HepG2 (cell line): ENCODE measurements around the gene IFIT3. TPM values are rescaled to one million over a fixed set of nuclear protein-coding genes. Genes with fewer than 3 reads are reported as not detected.
A peak's percentile ranks its signal among the peaks of the same experiment; 100 is the strongest.

ENCODE experiments used
- ATAC-seq: fragments of 200-7000 bp; cut with Tn5 transposase; 3 replicates; pipeline ENCODE4 v1.9.1; 2020; ENCODE audit warnings: mild to moderate bottlenecking, moderate library complexity
- Bru-seq: library from RNA; stranded (reverse); fragments of 400-500 nt; gene quantifications from one replicate; lab custom pipeline; 2021; lab: Mats Ljungman, UMichigan
- BruChase-seq, 2 experiments: library from RNA; stranded (reverse); fragments of 400-500 nt; gene quantifications; one replicate each; lab custom pipeline; 2021; lab: Mats Ljungman, UMichigan
- BruUV-seq: library from RNA; stranded (reverse); fragments of 400-500 nt; replicated peaks from 2 replicates; lab custom pipeline; 2021; lab: Mats Ljungman, UMichigan
- CTCF ChIA-PET: fragments of 300-600 bp; formaldehyde crosslinking; extraction: SDS; loops from one replicate; lab custom pipeline; 2021; ENCODE audit warnings: low total read pairs, inconsistent platforms, low intra/inter-chr PET ratio; lab: Yijun Ruan, JAX
- POLR2A ChIA-PET: fragments of 350-600 bp; sonication (Branson Sonifier 250); formaldehyde crosslinking; loops from one replicate; lab custom pipeline; 2020; ENCODE audit warnings: antibody characterized with exemption, inconsistent platforms; lab: Yijun Ruan, JAX
- DNase-seq: peaks from one replicate; pipeline ENCODE4 v3.0.0-alpha.2; 2015; ENCODE audit warnings: low spot score
- FAIRE-seq: peaks from 3 replicates; lab custom pipeline; 2011; peaks lifted over from hg19 to GRCh38; lab: Jason Lieb, UNC
- H2AFZ ChIP-seq: one replicate; pipeline ENCODE4 v1.6.1; 2011; ENCODE audit warnings: low read length, inconsistent platforms
- H3K27ac ChIP-seq: fragments of 300-600 bp; 3 replicates; pipeline ENCODE4 v1.8.0; 2011; ENCODE audit warnings: mixed run types, mild to moderate bottlenecking, mixed read lengths, low read length, inconsistent platforms; ENCODE audit not compliant: insufficient read depth; ENCODE audit errors: extremely low read length
- H3K27me3 ChIP-seq, 2 experiments: fragments of 200-600 bp in 1 of 2; 2 replicates in 1 of 2; 3 replicates in 1 of 2; pipeline versions ENCODE4 v1.6.0 to v1.8.0; 2011; ENCODE audit warnings: low read length in 2 of 2, mild to moderate bottlenecking in 2 of 2, moderate library complexity in 2 of 2, inconsistent platforms in 1 of 2; ENCODE audit not compliant: insufficient read depth in 2 of 2, control insufficient read depth in 1 of 2
- H3K36me3 ChIP-seq, 2 experiments: fragments of 200-600 bp in 1 of 2; replicated peaks in 1 of 2; 2 replicates in 1 of 2; 3 replicates in 1 of 2; pipeline versions ENCODE4 v1.5.1 to v1.8.0; 2011; ENCODE audit warnings: low read length in 2 of 2, inconsistent platforms in 1 of 2; ENCODE audit not compliant: insufficient read depth in 2 of 2, control insufficient read depth in 1 of 2
- H3K4me1 ChIP-seq: 2 replicates; pipeline ENCODE4 v1.5.1; 2012; ENCODE audit warnings: low read length, inconsistent platforms; ENCODE audit not compliant: insufficient read depth
- H3K4me2 ChIP-seq: 2 replicates; pipeline ENCODE4 v1.6.0; 2011; ENCODE audit warnings: low read depth, low read length, inconsistent platforms
- H3K4me3 ChIP-seq, 3 experiments: fragments of 200-600 bp in 1 of 3; sonication (generic), shearing (Covaris generic) in 1 of 3; replicated peaks in 1 of 3; 2 replicates each; pipeline ENCODE4 v1.5.1; 2011 to 2016; ENCODE audit warnings: low read length in 3 of 3, inconsistent platforms in 2 of 3, low read depth in 2 of 3, mild to moderate bottlenecking in 2 of 3, control low read depth in 1 of 3, mixed read lengths in 1 of 3; ENCODE audit not compliant: insufficient read depth in 1 of 3
- H3K79me2 ChIP-seq: one replicate; pipeline ENCODE4 v1.6.1; 2011; ENCODE audit warnings: low read length, inconsistent platforms; ENCODE audit not compliant: insufficient read depth
- H3K9ac ChIP-seq: 2 replicates; pipeline ENCODE4 v1.6.0; 2011; ENCODE audit warnings: mild to moderate bottlenecking, low read depth, low read length, inconsistent platforms; ENCODE audit not compliant: insufficient read depth
- H3K9me3 ChIP-seq: 2 replicates; pipeline ENCODE4 v1.5.1; 2012; ENCODE audit warnings: mild to moderate bottlenecking, low read length
- H4K20me1 ChIP-seq: 2 replicates; pipeline ENCODE4 v1.6.0; 2011; ENCODE audit warnings: inconsistent platforms, mild to moderate bottlenecking, low read length, moderate library complexity; ENCODE audit not compliant: insufficient read depth
- ASH2L ChIP-seq: fragments of 300-600, 200-600 bp; sonication (generic); IDR thresholded peaks from 2 replicates; pipeline ENCODE4 v1.7.0; 2017; ENCODE audit warnings: low read depth, mild to moderate bottlenecking, moderate library complexity, mixed read lengths, low read length; ENCODE audit not compliant: insufficient read length
- CBX5 ChIP-seq: sonication (generic); formaldehyde crosslinking; IDR thresholded peaks from 2 replicates; pipeline ENCODE4 v1.4.0; 2020; ENCODE audit warnings: missing genetic modification reagents, borderline replicate concordance
- ELF3 ChIP-seq: IDR thresholded peaks from 2 replicates; pipeline ENCODE4 v1.6.1; 2016; ENCODE audit warnings: missing genetic modification reagents, missing compliant biosample characterization
- HMG20A ChIP-seq: IDR thresholded peaks from 2 replicates; pipeline ENCODE4 v1.6.1; 2016; ENCODE audit warnings: borderline replicate concordance
- HMGXB4 ChIP-seq, 2 experiments: sonication (generic) in 1 of 2; formaldehyde crosslinking in 1 of 2; IDR thresholded peaks; 2 replicates each; pipeline versions ENCODE4 v1.4.0 to v1.6.1; 2018 to 2020; ENCODE audit warnings: missing genetic modification reagents in 2 of 2, borderline replicate concordance in 1 of 2, low read depth in 1 of 2, mild to moderate bottlenecking in 1 of 2, missing biosample characterization in 1 of 2
- MXD3 ChIP-seq: IDR thresholded peaks from 2 replicates; pipeline ENCODE4 v1.6.1; 2016; ENCODE audit warnings: mild to moderate bottlenecking, missing biosample characterization, missing genetic modification reagents
- NFRKB ChIP-seq: fragments of 450-650 bp; IDR thresholded peaks from 2 replicates; pipeline ENCODE4 v1.6.1; 2017
- PCBP1 ChIP-seq: fragments of 200-400 bp; formaldehyde crosslinking; IDR thresholded peaks from 2 replicates; pipeline ENCODE4 v1.6.1; 2017; ENCODE audit warnings: mild to moderate bottlenecking, low read depth, low read length, borderline replicate concordance
- POLR2AphosphoS5 ChIP-seq: IDR thresholded peaks from 2 replicates; pipeline ENCODE4 v1.6.1; 2012; ENCODE audit warnings: low read depth, low read length
- RARG ChIP-seq: sonication (generic); formaldehyde crosslinking; IDR thresholded peaks from 2 replicates; pipeline ENCODE4 v1.4.0; 2020; ENCODE audit warnings: low read depth, mild to moderate bottlenecking, missing genetic modification reagents
- SAP130 ChIP-seq: IDR thresholded peaks from 2 replicates; pipeline ENCODE4 v1.6.1; 2016; ENCODE audit warnings: low read depth
- SIX1 ChIP-seq: sonication (generic); formaldehyde crosslinking; IDR thresholded peaks from 2 replicates; pipeline ENCODE4 v1.4.0; 2020; ENCODE audit warnings: missing genetic modification reagents, borderline replicate concordance
- ZBTB43 ChIP-seq: sonication (generic); formaldehyde crosslinking; conservative IDR thresholded peaks from 2 replicates; pipeline ENCODE4 v1.4.0; 2020; ENCODE audit warnings: missing genetic modification reagents
- ZFP41 ChIP-seq: sonication (generic); formaldehyde crosslinking; IDR thresholded peaks from 2 replicates; pipeline ENCODE4 v1.4.0; 2020; ENCODE audit warnings: mild to moderate bottlenecking, missing genetic modification reagents, borderline replicate concordance
- ZNF891 ChIP-seq: sonication (generic); formaldehyde crosslinking; IDR thresholded peaks from 2 replicates; pipeline ENCODE4 v1.5.0; 2020; ENCODE audit warnings: mild to moderate bottlenecking, missing genetic modification reagents
- WGBS: methylation state at CpG from one replicate; pipeline ENCODE4 v1.1.6; 2017; ENCODE audit warnings: low lambda C conversion rate; 5-methylcytosine and 5-hydroxymethylcytosine counted together
- in situ Hi-C: cut with HindIII; loops from 2 replicates; pipeline ENCODE4 v1.10.0; 2017; ENCODE audit warnings: low pct_unique_long_range_greater_than_20kb; ENCODE audit not compliant: extremely low pct_ligation_motif_present
- intact Hi-C: fragments of 100-400 bp; cut with micrococcal nuclease; formaldehyde crosslinking; loops from one replicate; pipeline ENCODE4 v1.10.0; 2022; ENCODE audit not compliant: unreplicated experiment
- long read RNA-seq, 2 experiments: library from RNA in 1 of 2; library from polyadenylated mRNA in 1 of 2; stranded (forward) in 1 of 2; unstranded in 1 of 2; transcript quantifications; one replicate each; pipeline ENCODE4 v2.0.0, GENCODE V29; 2019 to 2022
- polyA minus RNA-seq, 3 experiments: library from RNA; depleted of rRNA, polyadenylated mRNA; stranded (reverse); fragments of >200 nt; gene quantifications; 2 replicates each; pipeline ENCODE4 v1.2.3, GENCODE V29; 2011; ENCODE audit warnings: low replicate concordance in 1 of 3
- polyA plus RNA-seq, 8 experiments: library from polyadenylated mRNA; depleted of rRNA in 3 of 8; stranded (reverse) in 7 of 8; unstranded in 1 of 8; fragments of >200 nt; fragmentation: Illumina TruSeq in 4 of 8; extraction: Trizol in 4 of 8; gene quantifications; 2 replicates each; pipeline versions ENCODE4 v1.2.1 to v1.2.3, GENCODE V29; 2011 to 2016; ENCODE audit warnings: low read depth in 4 of 8, missing spikeins in 1 of 8, mixed read lengths in 1 of 8; ENCODE audit not compliant: insufficient read depth in 1 of 8
- total RNA-seq, 5 experiments: library from RNA; depleted of rRNA; stranded (reverse); fragments of >200 nt; fragmentation: Illumina TruSeq; extraction: Trizol; gene quantifications; 2 replicates each; pipeline ENCODE4 v1.2.3, GENCODE V29; 2016; ENCODE audit warnings: low read depth in 1 of 5

IFIT3 gene
- total RNA-seq (2016; rRNA removed; fragmentation: Illumina TruSeq; extraction: Trizol) (3.1 and 4.3 TPM in 2 replicates), polyA plus RNA-seq (2011; rRNA removed) (0.48 and 0.56 TPM in 2 replicates), polyA minus RNA-seq (2011; rRNA and poly(A)+ RNA removed; ENCODE audit: low replicate concordance) (0.16 and 2.1 TPM in 2 replicates), Bru-seq, nascent RNA (percentile 43 among the genes with signal in this experiment), BruChase-seq, experiment 1, labeled RNA remaining after a 6-hour chase (percentile 40 among the genes with signal in this experiment), BruChase-seq, experiment 2, labeled RNA remaining after a 2-hour chase (percentile 40 among the genes with signal in this experiment)
- 0.71 TPM in 2 replicates for total RNA-seq (2016; cell fraction: cytosol; rRNA removed; fragmentation: Illumina TruSeq; extraction: Trizol; ENCODE audit: low read depth)
- 3.0 and 4.6 TPM in 2 replicates for total RNA-seq (2016; cell fraction: insoluble cytoplasmic fraction; rRNA removed; fragmentation: Illumina TruSeq; extraction: Trizol)
- 1.6 and 1.7 TPM in 2 replicates for total RNA-seq (2016; cell fraction: membrane; rRNA removed; fragmentation: Illumina TruSeq; extraction: Trizol)
- 1.6 TPM in 2 replicates for total RNA-seq (2016; cell fraction: nucleus; rRNA removed; fragmentation: Illumina TruSeq; extraction: Trizol)
- polyA plus RNA-seq (2011; cell fraction: cytosol; rRNA removed), result 0.40 and 0.67 TPM in 2 replicates
- 0.07 and 0.08 TPM in 2 replicates for polyA plus RNA-seq (2011; cell fraction: nucleus; rRNA removed)
- polyA plus RNA-seq (2012), result 1.1 and 1.5 TPM in 2 replicates
- polyA plus RNA-seq (2016; cell fraction: cytosol; fragmentation: Illumina TruSeq; extraction: Trizol; ENCODE audit: low read depth), result 0.34 and 0.44 TPM in 2 replicates
- 2.9 and 3.4 TPM in 2 replicates for polyA plus RNA-seq (2016; cell fraction: insoluble cytoplasmic fraction; fragmentation: Illumina TruSeq; extraction: Trizol; ENCODE audit: low read depth)
- polyA plus RNA-seq (2016; cell fraction: membrane; fragmentation: Illumina TruSeq; extraction: Trizol; ENCODE audit: low read depth), result 0.82 and 0.90 TPM in 2 replicates
- polyA plus RNA-seq (2016; cell fraction: nucleus; fragmentation: Illumina TruSeq; extraction: Trizol; ENCODE audit: insufficient read depth, low read depth), result 1.1 and 1.6 TPM in 2 replicates
- polyA minus RNA-seq (2011; cell fraction: cytosol; rRNA and poly(A)+ RNA removed), result 0.88 and 0.99 TPM in 2 replicates
- 0.26 and 0.99 TPM in 2 replicates for polyA minus RNA-seq (2011; cell fraction: nucleus; rRNA and poly(A)+ RNA removed)
- long read RNA-seq, experiment 1, partial matches to known transcripts, result 0 of 3 reads
- long read RNA-seq, experiment 1, other reads (novel, unspliced or antisense), result 0 of 3 reads
- long read RNA-seq, experiment 2, partial matches to known transcripts, result 0 of 2 reads
- long read RNA-seq, experiment 2, other reads (novel, unspliced or antisense), result 1 of 2 reads

- FAIRE-seq (peak; percentile 50), ATAC-seq (peak; percentile 87), DNase-seq (peak; percentile 38)
- Histone ChIP-seq H3K27me3 (no peaks in the 10 kb centered on the region), H3K79me2 (no peaks in the 10 kb centered on the region), H3K4me3 (peak within 1 kb of the TSS; percentile 58 to 84 (median 69)), H3K4me1 (peaks cover 46% of the 10 kb centered on the region), H4K20me1 (no peaks in the 10 kb centered on the region), H2AFZ (peak within 1 kb of the TSS; percentile 67), H3K9ac (peak within 1 kb of the TSS; percentile 60), H3K9me3 (no peaks in the 10 kb centered on the region), H3K36me3 (no peaks in the 10 kb centered on the region), H3K4me2 (peak within 1 kb of the TSS; percentile 78), H3K27ac (peak within 1 kb of the TSS; percentile 47)
- ChIA-PET CTCF (no interaction called here), POLR2A (interaction anchor here (0.7 to 1.7 kb wide), 6 partner anchors 15 to 86 kb away, joined by 3 to 17 read pairs (median 6); partner anchors contain the start of genes IFIT1, IFIT2 and IFIT5)
- intact Hi-C loops, result no loop called here
- BruUV-seq, result TSS peak; percentile 65
- WGBS, result 5% methylated on average over 7 of the region's 7 CpGs
- in situ Hi-C loops, result no loop called here
- TF ChIP-seq SAP130 (CRISPR knock-in tag) (peak; percentile 59; the same call in 1 of the 2 replicates), ASH2L (peak; percentile 32), ZNF891 (CRISPR knock-in tag) (no peak), RARG (no peak), ZBTB43 (CRISPR knock-in tag) (0 out of 2 replicates have a peak, but pooled peaks have one; percentile 17), HMGXB4 (CRISPR knock-in tag; IDR thresholded peaks at IDR 0.05; ENCODE audit: borderline replicate concordance in 1 of 2, low read depth in 1 of 2) (0 out of 4 replicates have a peak, but pooled peaks of 1 of the 2 experiments have one; percentile 26), HMG20A (CRISPR knock-in tag) (no peak; the same call in 1 of the 2 replicates), PCBP1 (no peak), ELF3 (CRISPR knock-in tag) (peak; percentile 55), POLR2AphosphoS5 (no peak), SIX1 (CRISPR knock-in tag) (peak; percentile 51; the same call in 1 of the 2 replicates), CBX5 (CRISPR knock-in tag) (no peak), ZFP41 (CRISPR knock-in tag) (no peak), NFRKB (no peak), MXD3 (CRISPR knock-in tag) (no peak)
These were observed at the start of gene IFIT3 for GRCh38 chr10:89327803-89328441. Gene IFIT3, plus strand, starts transcription at chr10:89327997. Its CDS starts 77 bp downstream, at chr10:89328074.
